Measurements from ENCODE around the gene SLC25A41.

The SLC25A41 gene

DNA sequence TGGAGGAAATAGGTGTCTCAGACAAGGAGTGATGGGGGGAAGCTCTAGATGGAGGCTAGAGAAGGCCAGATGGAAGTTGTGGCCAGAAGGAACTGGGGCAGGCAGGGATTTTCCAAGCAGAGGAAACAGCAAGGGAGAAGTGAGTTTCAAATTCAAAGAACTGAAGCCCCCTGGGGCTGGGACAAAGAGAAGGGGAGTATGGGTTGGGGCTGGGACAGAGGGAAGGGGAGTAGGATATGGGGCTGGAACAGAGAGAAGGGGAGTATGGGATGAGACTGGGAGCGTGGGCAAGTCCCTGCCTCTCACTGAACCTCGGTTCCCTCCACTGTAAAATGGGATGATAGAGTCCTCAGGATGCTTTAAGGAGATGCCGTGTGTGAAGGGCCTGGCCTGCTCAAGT is 38.7 kb downstream of the SLC25A41 start:
- no peak overlapping the region for H3K27ac ChIP-seq (ENCODE audit: low read length, poor library complexity, severe bottlenecking)
- H3K23ac ChIP-seq (ENCODE audit: low read length in 2 of 2): no peak overlapping the region
- H3K36me3 ChIP-seq (ENCODE audit: control insufficient read depth in 1 of 2, insufficient read depth in 2 of 2, low read depth in 1 of 2, low read length in 2 of 2): peaks cover 13 to 14% of the 10 kb centered on the region in 2 experiments
- H3K27me3 ChIP-seq (ENCODE audit: control insufficient read depth in 1 of 2, insufficient read depth in 1 of 2, low read length in 2 of 2): no peaks in the 10 kb centered on the region
- peaks cover 12% of the 10 kb centered on the region for H3K4me1 ChIP-seq (ENCODE audit: control insufficient read depth, insufficient read depth, low read depth, low read length)
- no peak overlapping the region for H3K14ac ChIP-seq (ENCODE audit: low read length in 2 of 2)
- H3K9ac ChIP-seq (ENCODE audit: low read length): no peak overlapping the region
- H3K79me1 ChIP-seq (replicated peaks; ENCODE audit: low read length, poor library complexity, severe bottlenecking): peaks cover 14% of the 10 kb centered on the region
- H2AFZ ChIP-seq (ENCODE audit: low read depth, low read length): no peak overlapping the region
- H2BK5ac ChIP-seq (ENCODE audit: low read depth, low read length, poor library complexity, severe bottlenecking): no peak overlapping the region
- no peak overlapping the region for H3K4ac ChIP-seq (ENCODE audit: low read depth in 1 of 2, low read length in 2 of 2)
- H3K9me3 ChIP-seq (ENCODE audit: control insufficient read depth, low read length): no peaks in the 10 kb centered on the region
- peak overlapping the region; percentile 45 for H2BK120ac ChIP-seq (ENCODE audit: low read depth, low read length)
- no peak overlapping the region for H4K8ac ChIP-seq (ENCODE audit: low read length)
- H3K4me2 ChIP-seq (ENCODE audit: low read length, poor library complexity, severe bottlenecking): no peak overlapping the region
- H3K4me3 ChIP-seq (ENCODE audit: insufficient read depth in 1 of 2, low read depth in 1 of 2, low read length in 2 of 2): no peak overlapping the region
- 96% methylated on average over 3 of the region's 3 CpGs for WGBS
- no peak overlapping the region for H2AK5ac ChIP-seq (ENCODE audit: low read length, severe bottlenecking)
- DNase-seq: no peak
- no peak overlapping the region for H4K91ac ChIP-seq (ENCODE audit: low read length)
- H2BK15ac ChIP-seq (ENCODE audit: low read depth, poor library complexity, severe bottlenecking): no peak overlapping the region
- peak overlapping the region in 1 of 2 experiments; percentile 83 for H2BK12ac ChIP-seq (ENCODE audit: low read length in 2 of 2)
- no peak overlapping the region for H3K18ac ChIP-seq (ENCODE audit: low read depth in 1 of 2, low read length in 2 of 2)

DNA sequence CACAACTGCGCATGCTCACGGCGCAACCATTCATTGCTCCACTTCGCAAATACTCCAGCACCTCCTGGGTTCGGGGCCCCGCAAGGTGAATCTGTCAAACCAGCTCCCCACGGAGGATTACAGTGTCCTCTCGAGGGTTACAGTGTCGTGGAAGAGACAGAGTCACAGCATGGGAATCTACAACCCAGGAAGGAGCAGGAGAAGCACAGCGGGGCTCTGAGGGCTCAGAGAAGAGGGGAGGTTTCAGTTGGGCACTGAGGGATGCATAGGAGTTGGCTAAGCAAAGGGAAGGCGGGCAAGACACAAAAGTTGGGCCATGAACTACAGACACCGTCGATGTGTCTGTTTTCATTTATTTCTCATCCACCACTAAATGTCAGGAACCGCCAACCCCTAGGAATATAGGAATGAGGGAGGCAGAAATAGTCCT is 39.6 kb downstream of the SLC25A41 start:
- H2AFZ ChIP-seq (ENCODE audit: low read depth, low read length): peak overlapping the region; percentile 94
- H2BK15ac ChIP-seq (ENCODE audit: low read depth, poor library complexity, severe bottlenecking): peak overlapping the region; percentile 55
- H2BK12ac ChIP-seq (ENCODE audit: low read length in 2 of 2): peak overlapping the region; percentile 28 to 58
- peak overlapping the region; percentile 96 for H3K27ac ChIP-seq (ENCODE audit: low read length, poor library complexity, severe bottlenecking)
- peaks cover 19% of the 10 kb centered on the region for H3K79me1 ChIP-seq (replicated peaks; ENCODE audit: low read length, poor library complexity, severe bottlenecking)
- no peak overlapping the region for H3K23ac ChIP-seq (ENCODE audit: low read length in 2 of 2)
- peak overlapping the region in 1 of 2 experiments; percentile 69 for H3K14ac ChIP-seq (ENCODE audit: low read length in 2 of 2)
- DNase-seq: no peak
- peak overlapping the region; percentile 91 for H3K4me2 ChIP-seq (ENCODE audit: low read length, poor library complexity, severe bottlenecking)
- peaks cover 19 to 21% of the 10 kb centered on the region in 2 experiments for H3K36me3 ChIP-seq (ENCODE audit: control insufficient read depth in 1 of 2, insufficient read depth in 2 of 2, low read depth in 1 of 2, low read length in 2 of 2)
- H3K27me3 ChIP-seq (ENCODE audit: control insufficient read depth in 1 of 2, insufficient read depth in 1 of 2, low read length in 2 of 2): no peaks in the 10 kb centered on the region
- H4K8ac ChIP-seq (ENCODE audit: low read length): peak overlapping the region; percentile 89
- H3K4me1 ChIP-seq (ENCODE audit: control insufficient read depth, insufficient read depth, low read depth, low read length): peaks cover 12% of the 10 kb centered on the region
- H2AK5ac ChIP-seq (ENCODE audit: low read length, severe bottlenecking): peak overlapping the region; percentile 17
- H3K4ac ChIP-seq (ENCODE audit: low read depth in 1 of 2, low read length in 2 of 2): peak overlapping the region in 1 of 2 experiments; percentile 77
- peak overlapping the region; percentile 63 for H2BK5ac ChIP-seq (ENCODE audit: low read depth, low read length, poor library complexity, severe bottlenecking)
- WGBS: 16% methylated on average over 11 of the region's 14 CpGs
- H3K9ac ChIP-seq (ENCODE audit: low read length): peak overlapping the region; percentile 96
- H4K91ac ChIP-seq (ENCODE audit: low read length): peak overlapping the region; percentile 60
- H3K4me3 ChIP-seq (ENCODE audit: insufficient read depth in 1 of 2, low read depth in 1 of 2, low read length in 2 of 2): peak overlapping the region; percentile 93 to 96
- no peaks in the 10 kb centered on the region for H3K9me3 ChIP-seq (ENCODE audit: control insufficient read depth, low read length)
- H2BK120ac ChIP-seq (ENCODE audit: low read depth, low read length): no peak overlapping the region
- peak overlapping the region; percentile 85 to 99 for H3K18ac ChIP-seq (ENCODE audit: low read depth in 1 of 2, low read length in 2 of 2)

- Histone ChIP-seq H2BK15ac (ENCODE audit: low read depth, poor library complexity, severe bottlenecking) (peak within 1 kb of the TSS; percentile 90), H3K9me3 (ENCODE audit: control insufficient read depth, low read length) (no peaks in the 10 kb centered on the region), H3K4me2 (ENCODE audit: low read length, poor library complexity, severe bottlenecking) (peak within 1 kb of the TSS; percentile 91)
Measured at GRCh38 chr19:6393074-6393982, 40.2 kb downstream of the SLC25A41 start, which contains the start of gene GTF2F1. TSS of gene GTF2F1 (minus strand) at chr19:6393164. CDS start at chr19:6392995, 169 bp downstream.

More at GRCh38 chr19:6393074-6393982, 40.2 kb downstream of the SLC25A41 start, which contains the start of gene GTF2F1:
- WGBS: 2% methylated on average over 58 of the region's 69 CpGs
- H3K23ac ChIP-seq (ENCODE audit: low read length in 2 of 2): peak within 1 kb of the TSS in 1 of 2 experiments; percentile 94
- peak; percentile 98 for DNase-seq
- peak within 1 kb of the TSS; percentile 96 for H3K9ac ChIP-seq (ENCODE audit: low read length)
- H2BK12ac ChIP-seq (ENCODE audit: low read length in 2 of 2): peak within 1 kb of the TSS; percentile 38 to 60
- H2AK5ac ChIP-seq (ENCODE audit: low read length, severe bottlenecking): peak within 1 kb of the TSS; percentile 44
- peak within 1 kb of the TSS; percentile 43 to 92 for H3K14ac ChIP-seq (ENCODE audit: low read length in 2 of 2)
- peak within 1 kb of the TSS; percentile 91 for H4K91ac ChIP-seq (ENCODE audit: low read length)
- peak within 1 kb of the TSS; percentile 93 to 96 for H3K4me3 ChIP-seq (ENCODE audit: insufficient read depth in 1 of 2, low read depth in 1 of 2, low read length in 2 of 2)
- H3K79me1 ChIP-seq (replicated peaks; ENCODE audit: low read length, poor library complexity, severe bottlenecking): peaks cover 24% of the 10 kb centered on the region
- H3K27ac ChIP-seq (ENCODE audit: low read length, poor library complexity, severe bottlenecking): peak within 1 kb of the TSS; percentile 96
- H4K8ac ChIP-seq (ENCODE audit: low read length): peak within 1 kb of the TSS; percentile 96
- H3K4ac ChIP-seq (ENCODE audit: low read depth in 1 of 2, low read length in 2 of 2): peak within 1 kb of the TSS; percentile 57 to 97
- peak within 1 kb of the TSS; percentile 94 for H2AFZ ChIP-seq (ENCODE audit: low read depth, low read length)
- peak within 1 kb of the TSS; percentile 99 for H2BK5ac ChIP-seq (ENCODE audit: low read depth, low read length, poor library complexity, severe bottlenecking)
- H3K4me1 ChIP-seq (ENCODE audit: control insufficient read depth, insufficient read depth, low read depth, low read length): peaks cover 12% of the 10 kb centered on the region
- H3K18ac ChIP-seq (ENCODE audit: low read depth in 1 of 2, low read length in 2 of 2): peak within 1 kb of the TSS; percentile 93 to 99
- H3K36me3 ChIP-seq (ENCODE audit: control insufficient read depth in 1 of 2, insufficient read depth in 2 of 2, low read depth in 1 of 2, low read length in 2 of 2): peaks cover 26 to 27% of the 10 kb centered on the region in 2 experiments
- H3K27me3 ChIP-seq (ENCODE audit: control insufficient read depth in 1 of 2, insufficient read depth in 1 of 2, low read length in 2 of 2): no peaks in the 10 kb centered on the region
- peak within 1 kb of the TSS; percentile 89 for H2BK120ac ChIP-seq (ENCODE audit: low read depth, low read length)
